Activated CD8-positive, alpha-beta memory T cell treated with anti-CD3 and anti-CD28 coated beads for 1 hour (primary cell): ENCODE data around the gene NOL4L.

Experiments used
- DNase-seq, 2 donors: peaks; one replicate each; pipeline ENCODE4 v3.0.0-alpha.2; 2020; ENCODE audit warnings: low read depth in 1 of 2; ENCODE audit errors: extremely low read depth in 1 of 2

The NOL4L gene

DNA sequence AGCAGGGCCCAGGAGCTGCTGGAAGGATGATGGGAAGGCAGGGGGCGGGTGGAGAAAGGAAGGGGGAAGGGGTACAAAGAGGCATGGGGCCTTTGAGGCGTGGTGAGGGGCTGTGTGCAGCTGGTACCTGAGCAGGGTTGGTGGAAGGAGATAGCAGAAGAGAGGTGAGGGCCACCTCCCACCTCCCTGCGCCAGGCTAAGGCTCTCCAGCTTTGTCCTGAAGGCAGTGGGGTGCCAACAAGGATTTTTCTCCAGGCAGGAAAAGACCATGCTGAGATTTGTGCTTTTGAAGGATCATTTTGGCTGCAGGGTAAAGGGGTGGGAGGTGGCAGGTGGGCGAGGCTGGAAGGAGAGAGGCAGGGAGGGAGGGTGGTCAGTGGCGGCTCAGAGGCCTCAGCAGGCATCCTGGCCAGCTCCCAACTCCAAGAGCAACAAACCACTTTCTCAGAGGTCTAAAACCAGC lies 40.8 kb downstream of the NOL4L start:
- no peak for DNase-seq

DNA sequence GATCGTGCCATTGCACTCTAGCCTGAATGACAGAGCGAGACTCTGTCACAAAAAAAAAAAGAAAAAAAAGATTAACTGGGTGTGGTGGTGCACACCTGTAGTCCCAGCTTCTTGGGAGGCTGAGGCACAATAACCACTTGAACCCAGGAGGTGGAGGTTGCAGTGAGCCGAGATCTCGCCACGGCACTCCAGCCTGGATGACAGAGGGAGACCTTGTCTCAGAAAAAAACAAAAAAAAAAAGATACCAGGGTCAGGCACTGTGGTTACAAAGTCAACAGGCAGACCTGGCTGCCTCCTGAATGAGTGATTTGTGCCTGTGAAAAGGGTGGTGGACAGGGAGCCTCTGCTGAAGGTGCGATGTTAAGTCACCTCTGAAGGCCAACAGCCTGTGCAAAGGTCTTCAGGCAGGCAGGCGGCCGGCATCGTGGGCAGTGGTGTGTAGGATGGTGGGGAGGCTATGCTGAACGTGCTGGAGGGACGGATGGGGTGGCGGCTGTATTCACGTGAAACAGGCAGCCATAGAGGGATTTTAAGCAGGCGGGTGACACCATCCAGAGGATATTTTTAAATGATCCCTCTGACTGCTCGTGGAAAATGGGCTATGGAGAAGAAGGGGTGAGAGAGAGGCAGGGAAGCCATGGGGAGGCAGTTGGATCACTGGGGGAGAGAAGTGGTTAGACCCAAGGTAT lies 41.4 kb downstream of the NOL4L start:
- DNase-seq = no peak

DNA sequence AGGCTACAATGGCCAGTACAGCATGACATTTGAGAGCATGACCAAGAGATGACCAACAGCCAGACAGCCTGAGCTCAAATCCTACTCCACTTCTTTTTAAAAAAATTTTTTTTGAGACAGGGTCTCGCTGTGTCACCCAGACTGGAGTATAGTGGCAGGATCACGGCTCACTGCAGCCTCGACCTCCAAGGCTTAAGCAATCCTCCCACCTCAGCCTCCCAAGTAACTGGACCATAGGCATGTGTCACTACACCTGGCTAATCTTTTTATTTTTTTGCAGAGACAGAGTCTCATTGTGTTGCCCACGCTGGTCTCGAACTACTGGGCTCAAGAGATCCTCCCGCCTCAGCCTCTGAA lies 42.9 kb downstream of the NOL4L start:
- no peak for DNase-seq

DNA sequence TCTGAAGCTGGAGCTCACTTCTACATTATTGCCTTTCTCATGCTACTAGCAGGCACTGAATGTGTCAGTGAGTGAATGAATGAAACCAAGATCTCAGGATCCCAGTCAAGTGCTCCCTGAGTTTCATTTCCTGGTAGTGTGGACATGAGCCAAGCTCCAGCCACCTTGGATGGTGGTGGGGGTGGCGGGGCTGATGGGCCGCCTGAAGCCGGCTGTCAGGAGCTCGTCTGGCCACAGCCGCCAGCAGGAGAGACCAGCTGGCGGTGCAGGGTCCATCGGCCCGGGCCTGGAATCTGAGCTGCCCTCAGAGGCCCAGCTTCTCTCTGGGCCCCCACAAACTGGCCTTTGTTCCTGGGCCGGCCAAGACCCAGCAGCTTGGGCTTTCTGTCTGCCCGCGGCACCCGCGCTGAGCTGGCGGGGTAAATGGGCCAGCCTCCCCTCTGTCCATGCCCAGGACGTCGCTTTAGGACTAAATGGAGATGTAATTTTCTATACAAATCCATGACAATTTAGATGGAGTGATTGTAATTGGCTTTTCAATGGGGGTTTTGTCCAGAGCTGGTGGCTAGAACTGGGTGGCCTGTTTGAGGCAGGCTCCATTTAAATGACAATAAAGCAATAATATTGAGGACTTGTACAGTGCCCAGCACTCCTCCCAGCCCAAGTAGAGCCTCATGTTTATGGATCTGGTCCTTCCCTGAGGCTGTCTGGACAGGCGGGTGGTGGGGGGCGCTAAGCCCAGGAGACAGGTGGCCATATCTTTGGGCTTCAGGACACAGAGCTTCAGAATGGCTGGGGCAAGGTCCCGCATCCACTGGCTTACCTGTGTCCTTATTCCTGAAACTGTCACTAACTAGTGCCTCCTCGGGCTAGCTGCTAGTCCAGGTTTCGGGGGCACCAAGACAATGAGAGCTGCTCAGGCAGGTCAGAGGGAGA lies 43.5 kb downstream of the NOL4L start:
- DNase-seq = no peak

DNA sequence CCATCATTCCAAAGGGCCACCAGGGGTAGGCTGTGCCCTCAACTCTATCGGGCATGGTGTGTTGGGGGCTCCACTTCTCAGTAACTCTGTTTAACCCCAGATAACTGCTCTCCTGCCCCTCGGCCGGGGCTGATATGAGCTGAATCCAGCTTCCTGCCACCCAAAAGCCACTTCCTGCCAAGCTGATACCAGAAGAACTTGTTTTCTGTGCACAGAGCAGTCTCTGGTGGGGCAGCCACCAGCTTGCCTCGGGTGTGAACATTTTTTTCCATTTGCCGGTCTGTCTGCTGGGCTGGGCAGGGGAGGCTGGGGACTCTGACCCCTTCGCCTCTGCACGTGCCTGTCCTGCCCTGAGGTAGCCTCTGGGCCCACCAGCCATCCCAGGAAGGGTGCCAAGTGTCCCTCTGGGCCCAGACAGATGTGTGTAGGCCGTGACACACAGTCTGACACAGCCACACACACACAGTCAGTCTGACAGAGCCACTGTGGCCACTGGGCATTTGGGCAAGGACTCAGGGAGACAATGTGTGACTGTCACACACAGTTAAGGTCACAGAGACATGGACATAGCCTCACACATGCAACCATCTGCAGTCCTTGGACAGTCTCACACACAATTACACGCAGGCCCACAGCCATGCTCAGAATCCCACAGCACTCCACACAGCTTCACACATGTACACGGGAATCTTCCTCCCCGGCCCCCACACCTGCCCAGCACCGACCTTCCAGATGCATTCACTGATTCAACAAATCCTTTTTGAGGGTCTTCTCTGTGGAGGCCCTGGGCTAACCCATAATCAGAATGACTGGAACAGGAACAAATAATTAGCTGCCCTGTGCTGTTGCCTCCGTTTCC lies 45.1 kb downstream of the NOL4L start:
- DNase-seq = peak; percentile 32 to 51

DNA sequence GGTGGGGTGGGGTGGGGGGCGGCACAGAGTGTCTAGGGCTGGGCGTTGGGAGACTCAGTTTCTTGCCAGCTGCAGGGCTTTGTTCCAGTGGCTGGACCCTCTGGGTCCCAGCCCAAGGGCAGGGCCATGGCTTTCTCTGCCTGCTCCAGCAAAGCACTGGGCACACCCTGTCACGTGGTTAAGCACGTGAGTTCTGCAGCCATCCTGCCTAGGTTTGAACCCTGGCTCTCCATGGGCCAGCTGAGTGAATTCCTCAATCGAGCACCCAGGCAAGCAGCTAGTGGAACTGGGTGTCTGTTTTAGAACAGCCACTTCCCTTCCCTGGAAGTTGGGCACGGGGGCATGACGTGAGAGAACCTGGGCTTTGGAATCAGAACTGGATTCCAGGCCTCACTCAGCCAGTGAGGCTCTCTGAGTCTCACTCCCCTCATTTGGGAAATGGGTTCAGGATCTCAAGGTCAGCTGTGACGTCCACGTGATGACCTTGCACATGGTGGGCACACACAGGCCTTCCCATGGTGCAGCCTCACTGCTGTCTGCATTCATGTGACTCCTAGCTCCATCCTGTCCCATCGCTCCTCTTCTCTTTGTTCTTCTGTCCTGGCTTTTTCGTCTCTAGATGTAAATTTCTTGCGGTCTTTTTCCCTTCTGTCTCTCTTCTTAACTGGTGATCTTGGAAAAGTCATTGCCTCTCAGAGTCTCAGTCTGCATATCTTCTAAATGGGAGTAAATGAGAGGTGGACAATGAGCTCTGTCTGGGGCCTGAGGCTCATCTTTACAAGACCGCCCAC lies 45.9 kb downstream of the NOL4L start:
- DNase-seq = no peak

DNA sequence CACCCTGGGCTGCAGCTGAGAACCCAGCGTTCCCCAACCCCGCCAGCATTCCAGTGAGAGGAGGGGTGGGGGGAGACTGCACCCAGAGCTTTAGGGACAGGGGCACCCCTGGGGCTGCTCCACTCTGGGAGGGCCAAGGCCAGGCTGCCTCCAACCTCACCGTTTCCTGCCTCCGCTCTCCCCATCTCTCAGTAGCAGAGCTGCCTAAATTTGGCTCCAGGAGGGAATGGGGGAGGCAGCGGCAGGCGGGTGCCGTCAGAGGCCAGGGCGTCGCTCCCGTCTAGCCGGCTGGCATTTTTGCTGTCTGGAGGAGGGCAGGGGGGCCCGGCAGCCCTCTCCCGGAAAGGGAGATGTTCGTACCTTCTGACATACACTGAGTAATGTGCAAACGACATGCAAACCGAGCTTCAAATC lies 46.6 kb downstream of the NOL4L start:
- no peak for DNase-seq

DNA sequence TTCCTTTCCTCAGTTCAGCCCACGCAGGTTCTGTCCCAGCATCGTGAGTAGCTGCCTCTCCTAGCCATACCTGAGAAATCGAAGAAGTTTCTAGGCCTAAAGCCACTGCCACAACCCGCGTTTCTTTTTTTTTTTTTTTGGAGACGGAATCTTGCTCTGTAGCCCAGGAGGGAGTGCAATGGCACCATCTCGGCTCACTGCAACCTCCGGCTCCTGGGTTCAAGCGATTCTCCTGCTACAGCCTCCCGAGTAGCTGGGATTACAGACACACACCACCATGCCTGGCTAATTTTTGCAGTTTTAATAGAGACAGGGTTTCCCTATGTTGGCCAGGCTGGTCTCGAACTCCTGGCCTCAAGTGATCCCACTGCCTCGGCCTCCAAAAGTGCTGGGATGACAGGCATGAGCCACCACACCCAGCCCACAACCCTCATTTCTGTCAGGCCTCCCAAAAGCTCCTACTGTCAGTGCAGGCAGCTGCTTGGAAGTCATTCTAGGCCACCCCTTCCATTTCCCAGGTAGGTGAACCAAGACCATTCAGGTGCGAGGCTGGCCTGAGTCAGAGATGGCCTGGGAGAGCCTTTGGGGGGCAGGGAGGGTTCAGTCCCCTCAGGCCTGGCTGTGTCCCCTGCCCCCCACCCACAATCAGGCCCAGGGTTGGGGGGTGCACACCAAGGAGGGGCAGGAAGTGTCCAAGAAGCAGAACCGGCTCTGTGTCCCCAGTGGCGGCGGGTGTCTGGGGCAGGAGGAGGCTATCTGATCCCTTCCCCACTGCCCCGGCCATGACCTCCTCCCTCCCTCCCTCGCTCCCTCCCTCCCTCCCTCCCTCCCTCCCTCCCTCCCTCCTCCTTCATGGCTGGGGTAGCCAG lies 47.2 kb downstream of the NOL4L start:
- DNase-seq = no peak

DNA sequence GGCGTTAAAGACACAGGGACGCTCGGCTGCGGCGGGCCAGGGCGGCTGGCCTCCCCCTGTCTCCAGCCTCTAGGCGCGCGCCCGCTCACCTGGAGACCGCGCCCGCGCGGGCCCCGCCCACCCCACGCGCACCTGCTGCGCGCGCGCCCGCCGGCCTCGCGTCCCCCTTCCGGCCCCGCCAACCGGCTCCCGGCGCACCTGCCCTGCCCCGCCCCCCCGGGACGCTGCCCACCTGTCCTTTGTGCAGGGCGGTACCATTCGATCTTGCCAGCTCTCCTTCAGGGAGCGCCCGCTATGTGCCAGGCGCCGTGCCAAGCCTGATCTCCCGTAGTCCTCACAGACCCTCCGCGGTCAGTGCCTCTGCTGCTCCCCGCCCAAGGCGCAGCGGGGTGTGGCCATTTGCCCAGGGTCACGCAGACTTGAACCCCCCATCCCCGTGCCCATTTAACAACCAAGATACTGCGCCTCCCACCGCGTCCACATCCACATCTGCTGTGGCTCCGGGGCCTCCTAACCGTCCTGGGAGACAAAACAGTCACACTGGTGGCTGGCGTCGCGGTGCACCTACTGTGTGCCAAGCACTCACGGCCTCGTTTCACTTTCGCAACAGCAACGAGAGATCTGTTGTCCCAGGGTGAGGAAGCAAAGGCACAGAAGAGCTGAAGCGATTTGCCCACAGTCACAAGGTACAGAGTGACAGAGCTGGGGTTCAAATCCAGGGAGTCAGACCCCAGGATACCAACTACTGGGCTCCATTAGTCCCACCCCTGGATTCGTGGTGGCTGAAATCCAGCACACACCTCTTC lies 48.1 kb downstream of the NOL4L start:
- peak in 1 of 2 donors; percentile 46 for DNase-seq

DNA sequence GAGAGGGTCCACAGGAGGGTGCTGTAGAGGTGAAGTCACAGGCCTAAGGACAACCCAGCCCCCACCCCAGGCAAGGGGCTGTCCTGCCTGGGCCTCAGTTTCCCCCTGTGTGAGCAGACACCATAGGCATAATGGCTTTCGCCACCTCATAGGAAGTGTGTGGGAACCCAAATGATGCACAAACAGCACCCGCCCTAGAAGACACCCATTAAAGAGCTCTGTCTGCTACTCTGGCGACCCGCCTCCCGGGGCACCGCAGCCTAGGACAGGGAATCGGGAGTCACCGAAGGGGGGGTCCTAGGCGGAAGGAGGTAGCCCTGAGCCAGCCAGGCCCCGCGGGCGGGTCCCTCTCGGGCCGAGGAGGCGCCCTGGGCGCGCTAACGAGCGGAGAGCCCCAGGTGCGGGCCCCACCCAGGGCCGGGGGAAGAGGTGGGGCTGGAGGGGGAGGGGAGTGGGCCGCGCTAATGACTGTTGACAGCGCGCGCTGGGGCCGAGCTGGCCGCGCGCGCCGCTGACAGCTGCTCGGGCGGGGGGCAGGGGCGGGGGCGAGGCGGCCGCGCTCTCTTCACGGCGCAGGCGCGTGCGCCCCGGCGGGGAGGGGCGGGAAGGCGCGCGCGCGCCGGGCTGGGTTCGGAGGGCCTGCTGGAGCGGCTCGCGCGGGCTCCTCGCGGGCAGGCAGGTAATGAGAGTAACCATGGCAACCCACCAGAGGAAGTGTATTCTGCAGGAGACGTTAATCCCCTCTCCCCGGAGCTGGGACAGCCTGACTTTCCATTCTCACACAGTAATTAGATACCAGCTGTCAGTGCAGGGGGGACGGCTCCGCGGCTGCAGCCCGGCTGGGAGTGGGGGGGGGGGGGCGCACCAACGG lies 48.9 kb downstream of the NOL4L start:
- peak; percentile 39 to 65 for DNase-seq

DNA sequence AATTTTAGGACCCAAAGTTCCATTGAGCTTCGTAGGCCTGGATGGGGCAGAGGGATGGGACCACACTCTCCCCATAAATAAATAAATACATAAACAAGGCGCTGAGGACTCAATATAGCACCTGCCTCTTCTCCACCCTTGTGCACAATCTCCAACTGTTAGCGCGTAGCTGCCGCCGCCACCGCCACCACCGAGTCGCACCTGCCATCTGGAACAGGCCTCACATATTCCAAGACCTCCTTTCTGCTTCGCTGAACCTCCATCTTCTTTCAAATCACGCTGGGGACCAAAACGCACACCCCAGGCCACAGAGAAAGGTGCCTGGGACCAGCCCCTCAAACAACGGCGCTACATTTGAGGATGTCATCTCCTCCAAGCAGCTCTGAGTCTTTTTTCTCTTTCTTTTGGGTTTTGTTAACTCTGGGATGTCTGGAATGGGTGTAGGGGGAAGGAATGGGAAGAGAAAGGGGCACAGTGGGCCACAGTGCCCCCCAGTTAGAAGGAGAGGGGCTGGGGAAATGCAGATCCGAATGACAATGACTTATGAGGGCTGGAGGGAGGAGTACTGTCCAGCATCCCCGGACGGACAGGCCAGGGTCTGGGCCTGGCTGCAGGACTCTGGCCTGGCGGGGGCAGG lies 49.7 kb downstream of the NOL4L start:
- DNase-seq = no peak

DNA sequence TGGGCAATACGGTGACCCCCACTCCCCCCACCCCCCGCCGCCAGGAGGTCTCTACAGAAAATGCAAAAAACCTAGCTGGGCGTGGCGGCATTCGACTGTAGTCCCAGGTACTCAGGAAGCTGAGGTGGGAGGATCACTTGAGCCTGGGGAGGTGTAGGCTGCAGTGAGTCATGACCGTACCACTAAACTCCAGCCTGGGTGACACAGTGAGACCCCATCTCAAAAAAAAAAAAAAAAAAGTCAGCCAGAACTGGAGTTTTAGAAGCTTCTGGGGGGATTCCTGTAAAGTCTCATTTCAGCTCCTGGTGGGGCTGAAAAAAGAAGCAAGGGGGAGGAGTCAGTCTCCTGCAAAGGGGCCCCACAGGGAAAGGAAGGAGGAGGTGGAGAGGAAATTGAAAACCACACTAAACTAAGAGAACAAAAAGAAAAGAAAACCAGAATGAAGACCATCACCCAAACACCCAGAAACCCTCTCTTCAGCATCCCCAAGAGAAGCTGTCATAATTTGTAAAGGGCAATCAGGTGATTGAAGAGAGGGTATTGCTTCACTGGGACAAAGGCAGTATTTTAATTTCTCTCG lies 50.4 kb downstream of the NOL4L start:
- peak in 1 of 2 donors; percentile 62 for DNase-seq

DNA sequence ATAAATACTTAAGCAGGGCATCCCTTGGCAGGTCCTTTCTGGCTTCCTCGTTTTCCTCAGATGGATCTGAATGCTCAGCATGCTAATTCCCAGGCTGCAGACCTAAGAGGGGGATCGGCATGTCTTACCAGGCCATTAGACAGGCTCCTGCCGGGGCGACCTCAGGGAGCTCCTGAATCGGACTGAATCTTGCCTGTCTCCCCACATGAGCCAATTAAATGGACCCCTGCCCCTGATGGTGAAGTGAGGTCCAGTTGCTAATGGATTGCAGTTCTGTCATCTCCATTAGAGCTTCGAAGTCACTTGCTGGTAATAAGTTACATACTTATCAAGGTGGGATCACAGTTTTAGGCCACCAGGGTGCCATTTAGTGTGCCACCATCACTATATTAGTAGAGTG lies 51.4 kb downstream of the NOL4L start:
- DNase-seq = no peak

DNA sequence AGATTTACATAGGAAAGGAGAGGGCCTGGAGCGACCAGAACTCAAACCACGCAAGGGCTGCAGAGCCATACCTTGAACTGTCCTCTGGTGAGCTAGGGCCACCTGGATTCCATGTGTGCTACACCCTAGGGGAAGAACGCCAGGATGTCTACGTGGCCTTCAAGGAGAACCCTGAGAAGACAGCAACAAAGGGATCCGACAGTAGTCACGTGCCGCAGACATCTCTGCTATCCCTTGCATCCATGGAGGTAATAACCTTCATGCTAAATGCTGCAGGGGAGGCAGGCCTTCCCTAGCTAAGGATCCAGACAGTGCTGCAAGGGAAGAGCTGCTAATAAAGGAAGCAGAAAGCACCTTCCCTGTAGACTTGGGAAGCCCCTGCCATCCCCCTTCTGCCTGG lies 52.9 kb downstream of the NOL4L start:
- DNase-seq = no peak

DNA sequence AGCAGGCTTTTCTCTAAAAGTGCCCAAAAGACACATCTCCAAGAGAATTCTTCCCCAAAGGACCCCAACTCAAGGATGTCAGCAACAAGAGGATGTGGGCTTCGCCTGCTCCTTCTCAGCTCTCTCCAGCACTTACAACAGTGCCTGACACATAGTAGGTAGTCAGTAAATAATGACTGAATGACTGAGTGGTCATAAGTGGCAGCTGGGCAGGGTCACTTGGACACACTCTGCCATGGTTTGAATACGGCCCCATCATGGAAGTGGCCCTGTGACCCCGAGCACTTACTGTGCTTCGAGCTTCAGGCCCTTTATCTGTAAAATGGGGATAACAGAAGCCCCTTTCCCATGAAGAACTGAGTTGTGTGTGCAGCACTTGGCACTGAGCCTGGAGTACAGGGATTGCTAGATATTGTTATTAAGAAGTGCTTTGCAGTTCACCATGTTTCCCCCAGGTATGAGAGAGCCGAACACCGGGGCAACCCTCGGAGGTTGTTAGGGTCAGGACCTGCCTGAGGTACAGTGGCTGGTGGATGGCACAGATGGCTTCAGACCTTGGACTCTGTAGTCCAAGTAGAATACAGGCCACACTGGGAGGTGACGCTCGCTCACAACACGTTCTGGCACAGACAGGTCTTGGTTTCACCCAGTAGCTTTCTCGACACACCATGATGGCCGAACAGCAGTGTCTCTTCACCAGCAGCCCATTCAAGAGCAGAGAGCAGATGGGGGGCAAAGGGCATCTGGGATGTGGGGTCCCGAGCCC lies 56.0 kb downstream of the NOL4L start:
- no peak for DNase-seq
